Fibroblast of upper back skin (primary cell): ENCODE measurements around the gene MAP10.

Experiments used
- DNase-seq: peaks from one replicate; pipeline ENCODE4 v3.0.0-alpha.2; 2013

MAP10 gene

DNA sequence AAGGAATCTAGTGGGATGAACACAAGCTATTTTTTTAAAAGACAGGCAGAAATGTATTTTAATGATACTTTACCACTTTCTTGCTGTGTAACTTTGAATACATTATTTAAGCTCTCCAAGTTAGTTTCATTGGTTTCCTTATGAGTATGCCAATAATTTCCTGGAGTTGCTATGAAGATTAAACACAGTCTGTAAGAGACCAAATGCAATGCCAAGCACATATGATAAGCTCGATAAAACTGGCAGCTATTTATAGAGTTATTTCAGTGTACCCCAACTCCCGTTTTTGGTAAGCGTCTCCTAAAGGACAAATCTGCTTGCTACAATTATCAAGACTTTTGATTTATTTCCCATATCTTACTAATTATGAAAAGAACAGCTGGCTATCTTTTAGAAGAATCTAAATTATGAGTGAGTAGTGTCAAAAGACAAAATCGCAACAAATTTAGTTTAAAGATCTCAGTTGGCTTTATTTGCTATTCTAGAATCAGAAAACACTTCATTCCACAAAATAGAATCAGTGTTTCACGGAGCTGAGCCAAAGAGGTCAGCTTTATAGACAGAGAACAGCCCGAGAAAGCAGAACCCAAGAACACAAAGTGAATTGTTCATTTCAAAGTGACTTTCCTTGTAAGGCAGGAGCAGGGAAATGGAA, 7.2 kb upstream of the MAP10 start:
- DNase-seq: no peak

DNA sequence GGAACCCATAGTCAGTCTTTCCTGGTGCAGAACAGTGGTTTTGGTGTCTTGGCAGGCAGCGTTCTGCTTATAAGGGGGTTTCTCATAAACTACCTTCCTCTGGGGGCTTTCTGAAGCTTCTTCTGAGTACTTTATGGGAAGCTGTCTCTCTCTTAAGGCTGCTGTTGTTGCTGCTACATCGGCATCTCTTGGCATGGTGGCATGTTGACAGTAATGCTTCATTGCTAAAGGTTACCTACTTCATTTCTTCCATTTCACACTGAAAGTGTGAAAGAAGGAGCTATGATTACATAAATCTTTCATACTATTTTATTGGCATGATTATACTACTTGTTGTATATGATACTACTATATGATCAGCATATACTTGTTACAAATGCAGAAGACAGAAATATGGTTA, 6.3 kb upstream of the MAP10 start:
- no peak for DNase-seq

DNA sequence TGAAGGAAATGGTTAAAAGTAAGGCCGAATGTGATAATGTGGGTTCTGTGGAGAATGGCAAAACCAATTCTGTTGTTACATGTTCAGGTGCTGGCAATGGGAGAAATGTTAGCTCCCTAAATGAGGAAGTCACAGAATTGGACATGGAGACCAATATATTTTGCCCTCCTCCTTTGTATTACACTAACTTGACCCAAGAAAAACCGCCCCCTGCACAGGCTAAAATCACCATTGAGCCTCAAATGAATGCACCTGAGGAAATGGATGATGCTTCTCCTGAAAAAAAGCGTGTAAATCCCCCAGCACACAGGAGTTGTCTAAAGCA, 932 bp downstream of the MAP10 start:
- DNase-seq: no peak

DNA sequence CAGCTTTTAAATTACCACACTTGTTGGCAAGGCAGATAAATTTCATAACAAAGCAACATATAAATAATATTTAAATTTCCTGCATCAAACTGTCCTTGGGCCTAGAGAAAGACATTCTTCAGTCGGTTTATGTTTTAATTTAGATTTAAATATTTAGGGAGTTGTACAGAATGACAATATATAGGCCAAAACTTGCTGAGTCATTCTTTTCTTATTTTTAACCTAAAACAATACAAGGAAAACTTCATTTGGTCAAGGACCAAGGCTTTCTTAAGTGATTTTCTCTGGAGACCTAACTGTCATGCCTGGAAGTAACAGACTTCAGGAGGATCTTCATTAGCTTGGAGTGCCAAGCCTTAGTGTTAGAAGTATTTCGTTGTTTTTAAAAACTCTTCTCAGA, 5.6 kb downstream of the MAP10 start:
- no peak for DNase-seq

DNA sequence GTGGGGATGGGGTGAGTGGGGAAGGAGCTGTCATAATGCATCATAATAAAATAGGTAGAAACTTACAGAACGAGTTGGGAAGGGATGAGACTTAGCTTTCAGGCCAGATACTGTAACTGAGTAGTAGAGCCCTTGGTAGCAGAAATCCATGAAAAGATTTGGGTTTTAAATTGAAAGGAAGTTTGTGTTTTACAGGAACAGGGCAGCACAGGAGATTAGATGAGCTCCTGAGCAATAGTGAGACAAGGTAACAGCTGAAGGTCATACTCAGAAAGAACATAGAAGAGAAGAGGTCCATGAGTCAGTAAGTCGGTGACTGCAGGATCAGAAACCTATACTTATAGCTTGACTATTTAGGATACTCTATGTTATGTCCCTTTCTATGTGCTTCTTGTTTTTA, 7.3 kb downstream of the MAP10 start:
- DNase-seq: no peak

DNA sequence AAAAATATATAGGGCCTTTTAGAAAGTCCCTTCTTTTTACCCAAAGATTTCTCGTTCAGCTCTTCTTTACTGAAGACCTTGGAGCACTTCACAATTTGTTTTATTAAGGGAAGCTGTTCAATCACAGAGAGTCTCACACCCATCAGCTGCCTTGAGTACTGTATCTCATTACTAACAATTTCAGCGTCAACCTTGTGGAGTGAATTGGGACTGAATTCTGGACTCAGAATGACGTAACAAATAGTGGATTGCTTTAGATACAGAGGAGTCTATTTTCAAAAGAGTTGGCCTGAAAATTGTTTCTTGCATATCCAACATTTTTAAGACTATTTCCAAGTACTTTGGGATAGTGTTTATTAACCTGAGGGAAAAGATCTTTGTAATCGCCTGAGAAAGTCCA, 7.9 kb downstream of the MAP10 start:
- DNase-seq: no peak

DNA sequence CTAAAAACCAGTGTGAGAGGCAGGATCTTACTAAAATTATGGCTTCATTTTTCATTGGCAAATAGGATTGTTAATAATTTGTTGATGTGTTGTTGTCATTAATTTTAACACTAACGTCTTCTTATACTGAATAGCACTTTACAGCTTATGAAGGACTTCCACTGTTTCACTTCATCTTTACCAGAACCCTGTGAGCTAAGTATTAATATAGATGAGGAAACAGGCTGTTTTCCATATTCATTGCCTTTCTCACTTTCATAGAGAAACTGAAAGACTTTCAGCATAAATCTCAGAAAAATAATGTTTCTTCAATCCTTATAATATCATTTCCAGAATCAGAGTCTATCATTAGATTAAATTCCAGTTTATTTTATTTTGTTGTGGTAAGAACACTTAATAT, 8.5 kb downstream of the MAP10 start:
- no peak for DNase-seq

DNA sequence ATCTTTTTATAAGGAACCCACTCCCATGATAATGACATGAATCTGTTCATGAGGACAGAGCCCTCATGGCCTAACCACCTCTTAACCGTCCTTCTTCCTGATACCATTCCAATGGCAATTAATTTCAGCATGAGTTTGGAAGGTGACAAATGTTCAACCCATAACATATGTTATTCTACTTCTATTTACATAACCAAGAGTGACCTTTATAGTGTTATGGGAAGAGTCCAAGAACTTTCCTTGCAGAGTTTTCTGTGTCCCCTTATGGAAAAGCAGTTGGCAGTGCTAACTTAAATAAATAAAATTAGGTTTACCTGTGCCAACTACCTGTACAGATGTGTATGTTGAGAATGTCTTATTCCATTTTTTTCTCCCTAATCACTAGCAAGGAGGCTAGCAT, 11.1 kb downstream of the MAP10 start:
- DNase-seq: no peak

DNA sequence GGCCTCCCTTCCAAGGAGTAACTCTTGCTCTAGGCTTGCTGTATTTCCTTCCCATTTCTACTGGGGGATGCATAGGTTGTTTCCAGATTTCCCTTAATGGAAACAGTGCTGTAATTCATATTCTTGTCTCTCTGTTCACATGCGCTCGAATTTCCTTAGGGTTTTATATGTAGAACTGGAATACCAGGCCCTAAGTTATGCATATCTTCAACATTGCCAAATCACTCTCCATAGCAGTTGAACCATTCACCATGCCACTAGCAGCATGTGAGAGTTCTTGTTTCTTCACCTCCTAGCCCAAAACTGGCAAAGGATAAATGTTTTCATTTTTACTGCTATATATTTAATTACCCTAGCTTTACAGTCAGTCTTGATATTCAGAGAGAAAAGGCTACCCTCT, 12.8 kb downstream of the MAP10 start:
- DNase-seq: no peak

DNA sequence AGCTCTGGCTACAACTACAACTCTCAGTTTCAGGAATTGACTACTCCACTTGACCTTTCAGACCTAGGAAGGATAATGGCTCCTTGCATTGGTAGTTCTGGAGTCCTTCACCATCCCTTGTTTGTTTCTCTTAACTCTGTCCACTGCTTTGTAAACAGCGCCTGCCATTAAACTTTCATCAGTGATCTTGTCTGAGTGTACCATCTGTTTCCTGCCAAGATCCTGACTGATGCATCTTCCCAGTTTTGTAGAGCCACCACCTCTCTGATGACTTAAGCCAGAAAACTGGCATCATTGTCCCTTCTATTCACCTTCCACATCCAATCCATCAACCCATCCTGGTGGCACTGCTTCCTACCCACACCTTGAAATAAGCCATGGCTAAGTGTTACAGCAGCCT, 15.2 kb downstream of the MAP10 start:
- DNase-seq: no peak

DNA sequence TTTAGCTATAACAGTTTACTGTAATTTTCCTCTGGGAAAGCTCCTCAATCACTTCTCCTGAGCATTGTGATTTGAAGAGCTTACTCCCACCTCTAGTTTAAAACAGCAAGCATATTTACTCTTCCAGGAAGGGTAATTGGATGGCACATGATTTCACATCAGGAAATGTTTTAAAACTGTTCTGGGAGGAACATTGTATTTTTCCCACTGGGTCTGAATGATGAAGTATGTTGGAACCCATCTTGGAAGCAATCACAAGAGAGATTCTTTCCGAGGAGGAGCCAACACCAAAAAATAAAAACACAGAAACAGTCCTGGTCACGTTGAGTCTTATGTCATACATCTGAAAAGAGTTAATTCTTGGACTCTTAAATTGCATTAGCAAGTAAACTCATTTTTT, 17.3 kb downstream of the MAP10 start:
- DNase-seq: no peak

DNA sequence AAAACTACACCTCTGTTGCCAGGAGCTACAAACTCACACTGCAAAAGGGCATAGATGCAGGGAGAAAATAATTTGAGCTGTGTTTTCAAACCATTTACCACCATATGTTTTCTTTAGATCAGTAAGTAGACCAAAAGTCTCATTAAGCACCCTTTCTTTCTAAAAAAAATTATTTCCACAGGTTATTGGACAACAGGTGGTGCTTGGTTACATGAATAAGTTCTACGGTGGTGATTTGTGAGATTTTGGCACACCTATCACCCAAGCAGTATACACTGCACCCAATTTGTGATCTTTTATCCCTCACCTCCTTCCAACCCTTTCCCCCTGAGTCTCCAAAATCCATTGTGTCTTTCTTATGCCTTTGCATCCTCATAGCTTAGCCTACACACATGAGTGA, 21.1 kb downstream of the MAP10 start:
- no peak for DNase-seq

DNA sequence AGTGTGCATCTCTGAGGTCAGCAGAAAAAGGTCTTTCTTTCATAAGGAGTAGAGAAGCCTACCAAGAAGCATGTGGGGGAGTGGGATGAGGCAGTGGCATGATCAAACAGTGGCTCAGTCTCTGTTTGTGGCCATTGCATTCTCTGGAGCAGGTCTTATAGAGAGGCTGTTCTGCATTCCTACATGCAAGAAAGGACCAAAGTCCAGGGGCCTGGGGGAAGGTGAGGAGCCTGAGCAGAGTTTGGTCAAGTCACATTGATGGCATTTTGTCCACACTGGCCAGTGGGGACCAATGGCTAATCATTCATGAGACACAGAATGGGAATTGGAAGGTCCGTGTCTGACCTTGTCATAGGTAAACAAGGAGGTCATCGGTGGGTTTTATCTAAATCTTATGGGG, 25.4 kb downstream of the MAP10 start:
- DNase-seq: no peak

DNA sequence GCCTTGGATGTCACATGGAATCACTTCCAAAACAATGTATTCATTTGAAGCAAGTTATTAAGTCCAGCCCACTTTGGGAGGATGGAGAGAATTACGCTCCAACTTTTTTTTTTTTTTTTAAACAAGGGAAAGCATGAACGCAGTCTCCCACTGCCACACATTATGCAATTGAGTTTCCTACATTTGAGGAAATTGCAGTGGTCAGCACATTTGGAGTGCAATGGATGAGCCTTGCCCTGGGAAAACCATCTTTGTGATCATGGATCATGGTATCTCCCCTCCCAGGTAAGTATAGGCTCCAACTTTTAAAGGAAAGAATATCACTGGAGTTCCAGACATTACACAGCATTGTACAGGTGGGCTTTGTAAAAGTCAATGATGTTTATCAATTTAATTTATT, 26.7 kb downstream of the MAP10 start:
- DNase-seq: no peak

DNA sequence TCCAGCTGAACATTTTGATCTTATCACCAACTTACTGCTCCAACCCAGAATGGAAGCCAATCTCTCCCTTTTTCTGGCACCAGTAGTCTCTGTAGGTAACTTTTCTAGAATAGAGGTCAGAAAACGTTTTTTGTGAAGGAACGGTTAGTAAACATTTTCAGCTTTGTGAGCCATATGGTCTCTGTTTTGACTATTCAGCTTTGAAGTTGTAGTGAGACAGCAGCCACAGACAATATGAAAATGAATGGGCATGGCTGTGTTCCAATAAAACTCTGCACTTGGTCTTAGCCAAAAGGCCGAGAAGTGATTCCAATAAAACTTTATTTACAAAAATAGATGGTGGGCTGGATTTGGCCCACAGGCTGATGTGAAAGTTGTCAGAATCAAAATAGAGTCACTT, 28.9 kb downstream of the MAP10 start:
- DNase-seq: no peak

DNA sequence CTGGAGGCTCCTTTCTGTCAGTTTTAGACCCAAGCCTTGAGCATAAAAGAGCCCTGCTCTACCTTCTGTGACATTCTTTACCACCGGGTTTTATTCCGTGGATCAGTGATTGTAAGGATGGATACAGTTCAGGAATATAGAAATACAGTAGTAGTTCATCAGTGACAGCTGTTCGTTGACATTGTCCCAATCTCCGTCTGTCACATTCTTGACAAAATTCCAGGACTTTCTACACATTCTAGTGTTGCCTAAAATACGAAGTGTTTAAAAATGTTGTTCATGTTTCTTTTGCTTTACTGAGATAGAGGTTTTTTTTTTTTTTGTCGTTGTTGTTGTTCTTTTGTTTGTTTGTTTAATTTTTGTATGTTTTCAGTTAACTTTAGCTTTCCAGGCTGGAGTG, 29.9 kb downstream of the MAP10 start:
- DNase-seq: no peak

DNA sequence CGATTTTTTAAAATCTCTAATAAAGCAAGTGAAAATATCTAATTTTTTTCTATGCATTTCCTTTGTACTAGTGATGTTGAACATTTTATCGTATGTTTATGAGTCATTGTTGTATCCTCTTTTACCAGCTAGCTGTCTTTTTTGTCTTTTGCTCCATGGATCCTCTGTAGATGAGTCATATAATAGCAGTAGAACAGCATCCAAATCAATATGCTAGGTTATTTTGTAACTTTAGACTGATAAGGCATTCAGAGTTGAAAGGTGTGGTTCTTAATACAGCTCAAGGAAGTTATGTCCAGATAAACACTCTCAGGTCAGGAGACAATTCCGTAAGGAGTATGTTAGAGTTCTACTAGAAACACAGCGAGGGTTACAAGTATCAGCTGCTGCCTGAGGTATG, 31.9 kb downstream of the MAP10 start:
- peak; percentile 9 for DNase-seq

DNA sequence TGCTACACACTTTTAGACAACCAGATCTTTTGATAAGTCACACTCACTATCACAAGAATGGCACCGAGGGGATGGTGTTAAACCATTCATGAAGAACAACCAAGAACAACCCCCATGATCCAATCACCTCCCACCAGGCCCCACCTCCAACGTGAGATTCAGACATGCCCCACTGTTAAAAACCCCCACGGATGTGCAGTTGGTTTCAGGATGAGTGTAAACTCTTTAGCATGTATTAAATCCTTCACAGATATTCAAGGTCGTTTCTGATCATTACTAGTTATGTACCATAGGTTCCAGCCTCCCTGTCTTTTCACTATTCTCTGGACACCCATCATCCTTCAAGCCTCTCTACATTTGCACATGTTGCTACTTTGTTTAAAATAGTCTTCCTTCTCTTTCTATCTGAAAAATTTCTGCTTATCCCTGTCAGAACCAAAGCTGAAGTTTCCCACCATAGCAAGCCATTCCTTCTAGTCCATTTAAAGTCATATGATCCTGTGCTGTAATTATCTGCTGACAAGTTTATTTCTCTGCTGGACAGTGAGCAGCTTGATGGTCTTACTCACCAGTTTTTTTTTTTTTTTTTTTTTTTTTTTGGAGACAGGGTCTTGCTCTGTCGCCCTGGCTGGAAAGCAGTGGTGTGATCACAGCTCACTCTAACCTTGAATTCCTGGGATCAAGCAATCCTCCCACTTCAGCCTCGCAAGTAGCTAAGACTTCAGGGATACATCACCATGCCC, 36.8 kb downstream of the MAP10 start:
- no peak for DNase-seq

DNA sequence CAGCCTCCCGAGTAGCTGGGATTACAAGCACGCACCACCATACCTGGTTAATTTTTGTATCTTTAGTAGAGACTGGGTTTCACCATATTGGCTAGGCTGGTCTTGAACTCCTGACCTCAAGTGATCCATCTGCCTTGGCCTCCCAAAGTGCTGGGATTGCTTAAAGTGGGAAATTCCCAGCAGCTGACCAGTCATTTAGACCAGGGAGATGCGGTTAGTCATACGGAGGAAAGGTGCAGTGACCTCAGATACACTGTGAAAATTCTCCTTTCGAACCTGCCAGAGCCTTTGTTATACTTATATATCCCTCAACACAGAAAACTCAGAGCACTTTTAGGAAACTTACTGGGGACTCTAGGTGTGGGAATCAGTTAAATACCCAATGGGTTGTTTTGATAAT, 39.6 kb downstream of the MAP10 start:
- peak; percentile 8 for DNase-seq

DNA sequence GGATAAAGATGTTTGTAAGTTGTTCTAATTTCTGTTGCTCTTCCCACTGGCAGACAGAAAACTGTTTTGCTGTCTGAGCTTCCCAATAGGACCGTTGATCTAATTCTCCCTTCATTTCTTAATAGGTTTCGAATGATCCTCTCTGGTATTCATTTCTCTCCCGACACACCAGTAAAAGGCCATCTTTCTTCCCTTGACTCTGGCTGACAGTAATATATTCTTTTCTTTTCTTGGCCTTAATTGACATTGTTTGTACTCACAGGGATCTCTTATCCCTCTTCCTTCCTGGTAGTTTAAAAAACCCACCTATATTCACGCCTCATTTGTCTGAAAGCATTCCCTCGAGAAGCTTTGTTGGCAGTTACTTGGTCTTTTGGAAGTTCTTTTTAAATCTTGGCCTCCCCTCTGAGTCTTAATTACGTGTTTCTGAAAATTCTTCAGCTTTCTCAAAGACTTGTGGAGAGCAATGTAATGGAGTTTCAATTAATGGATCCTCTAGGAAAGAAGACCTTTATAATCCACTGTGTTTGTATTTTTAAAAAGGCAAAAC, 40.3 kb downstream of the MAP10 start:
- no peak for DNase-seq

DNA sequence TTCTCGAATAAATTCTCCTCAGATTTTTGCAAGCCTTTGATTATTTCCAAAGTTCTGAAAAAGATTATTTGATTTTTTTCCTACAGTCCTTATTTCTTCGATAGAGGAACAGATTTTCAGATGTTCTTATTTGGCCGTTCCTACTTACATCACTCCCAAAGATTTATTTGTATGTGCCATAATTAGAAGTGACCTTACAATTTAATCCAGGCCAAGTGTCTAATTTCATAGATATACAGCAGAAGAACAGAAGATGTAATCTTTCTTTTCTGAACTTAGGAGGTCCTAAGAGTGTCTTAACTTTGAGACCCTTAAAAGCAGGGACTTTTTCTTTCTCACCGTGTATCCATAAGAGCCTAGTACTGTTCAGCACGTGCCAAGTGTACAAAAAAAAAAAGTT, 46.3 kb downstream of the MAP10 start:
- DNase-seq: no peak

DNA sequence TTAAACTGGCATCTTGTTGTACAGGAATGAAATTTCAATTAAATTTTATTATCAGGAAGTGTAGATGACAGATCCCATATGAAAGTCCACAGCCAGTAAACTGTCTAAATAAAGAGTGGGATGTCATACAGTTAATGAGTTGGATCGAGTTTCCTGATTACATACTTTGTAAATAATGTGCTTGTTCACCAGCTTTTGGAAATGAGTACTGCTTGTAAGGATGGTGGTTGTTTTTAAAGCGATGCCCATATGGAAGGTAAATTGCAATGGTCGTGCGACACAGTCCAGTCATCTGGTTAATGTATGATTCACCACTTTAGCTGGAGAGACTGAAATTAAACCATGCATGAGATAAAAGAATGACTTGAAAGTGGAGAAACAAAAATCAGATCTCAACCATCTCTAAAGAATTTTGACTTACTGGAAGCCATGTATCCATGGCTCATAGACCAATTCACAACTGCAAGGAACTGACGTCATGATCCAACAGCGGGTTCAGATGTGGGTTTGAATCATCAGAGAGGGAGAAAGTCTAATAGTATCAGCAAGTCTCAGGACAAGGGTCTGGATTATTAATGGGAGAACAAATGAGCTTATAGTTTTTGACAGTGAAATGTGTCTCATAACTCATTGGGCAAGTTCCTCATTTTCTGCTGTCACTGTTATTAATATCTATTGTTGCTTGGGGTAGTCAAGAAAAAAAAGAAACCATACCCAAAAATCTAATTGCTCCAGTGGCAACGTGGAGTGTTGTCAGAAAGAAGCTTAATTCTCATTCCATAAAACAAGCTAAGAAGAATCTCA, 49.0 kb downstream of the MAP10 start:
- DNase-seq: peak; percentile 74

DNA sequence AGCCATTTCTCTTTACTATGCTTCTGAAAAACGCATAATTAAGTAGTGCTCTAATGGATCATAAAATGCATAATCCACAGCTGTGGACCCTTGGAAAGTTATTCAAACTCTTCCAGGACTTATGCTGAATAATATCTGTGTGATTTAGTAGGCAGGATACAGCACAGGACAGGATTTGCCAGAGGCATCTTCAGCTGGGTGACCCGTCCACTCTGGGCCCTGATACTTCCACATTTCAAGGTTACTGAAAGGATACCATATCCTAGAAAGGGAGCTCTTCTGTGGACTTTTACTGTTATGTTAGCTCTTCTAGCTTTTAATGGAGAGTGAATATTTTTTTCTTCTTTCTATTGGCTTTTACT, 49.6 kb downstream of the MAP10 start:
- DNase-seq: no peak

DNA sequence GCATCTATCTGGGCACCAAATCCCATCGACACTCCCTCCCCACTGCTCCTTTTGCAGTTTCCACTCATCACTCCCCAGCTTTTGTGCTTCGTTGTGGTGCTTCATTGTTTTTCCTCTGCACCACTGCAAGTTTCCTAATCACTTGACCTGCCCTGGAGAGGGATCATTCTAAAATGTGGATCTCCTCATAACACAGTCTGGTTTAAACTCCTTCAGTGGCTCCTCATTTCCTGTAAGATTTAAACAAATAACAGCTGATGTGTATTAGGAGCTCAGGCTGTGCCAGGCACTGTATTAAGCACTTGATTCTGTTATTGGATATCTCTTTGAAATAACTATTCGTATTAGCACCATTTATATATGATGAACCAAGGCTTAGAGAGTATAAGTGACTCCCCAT, 51.3 kb downstream of the MAP10 start:
- no peak for DNase-seq
